IMR-90 (cell line): Measurements from ENCODE around the gene C1orf105. TPM values are rescaled to one million over a fixed set of nuclear protein-coding genes. Genes with fewer than 3 reads are reported as not detected.

Experiments used
- ATAC-seq: fragments of 200-7000 bp; cut with Tn5 transposase; 2 replicates; pipeline ENCODE4 v1.9.1; 2020; ENCODE audit warnings: low read depth, mild to moderate bottlenecking, moderate library complexity
- BruUV-seq: library from RNA; stranded (reverse); fragments of 400-500 nt; replicated peaks from 2 replicates; lab custom pipeline; 2021; lab: Mats Ljungman, UMichigan
- CTCF ChIA-PET: fragments of 300-600 bp; formaldehyde crosslinking; extraction: SDS; loops from one replicate; lab custom pipeline; 2021; ENCODE audit warnings: antibody characterized with exemption; lab: Yijun Ruan, JAX
- POLR2A ChIA-PET: fragments of 300-600 bp; sonication (Branson Sonifier 250); formaldehyde crosslinking; loops from one replicate; lab custom pipeline; 2022; ENCODE audit warnings: antibody characterized with exemption; ENCODE audit not compliant: unreplicated experiment; lab: Charles Lee
- DNase-seq: peaks from one replicate; pipeline ENCODE4 v3.0.0; 2013
- H2AFZ ChIP-seq: replicated peaks from 2 replicates; pipeline ENCODE3; 2013; ENCODE audit warnings: low read length, mild to moderate bottlenecking; ENCODE audit not compliant: poor library complexity
- H2AK5ac ChIP-seq: 2 replicates; pipeline ENCODE4 v1.6.1; 2013; ENCODE audit warnings: low read depth, low read length, inconsistent platforms
- H2AK9ac ChIP-seq: replicated peaks from 2 replicates; pipeline ENCODE3; 2013; ENCODE audit warnings: mild to moderate bottlenecking, low read depth, low read length, moderate library complexity; ENCODE audit not compliant: poor library complexity
- H2BK120ac ChIP-seq: 2 replicates; pipeline ENCODE4 v1.6.1; 2013; ENCODE audit warnings: low read depth, low read length, inconsistent platforms
- H2BK15ac ChIP-seq: 3 replicates; pipeline ENCODE4 v1.6.1; 2013; ENCODE audit warnings: low read depth, low read length, inconsistent platforms
- H2BK20ac ChIP-seq: 2 replicates; pipeline ENCODE4 v1.6.1; 2013; ENCODE audit warnings: low read depth, mild to moderate bottlenecking, inconsistent platforms, low read length, moderate library complexity
- H2BK5ac ChIP-seq: 2 replicates; pipeline ENCODE4 v1.6.1; 2013; ENCODE audit warnings: mild to moderate bottlenecking, low read depth, low read length, inconsistent platforms; ENCODE audit not compliant: poor library complexity, severe bottlenecking
- H3K14ac ChIP-seq: replicated peaks from 2 replicates; pipeline ENCODE4 v1.6.1; 2013; ENCODE audit warnings: low read depth, low read length, inconsistent platforms
- H3K18ac ChIP-seq: 2 replicates; pipeline ENCODE4 v1.6.1; 2013; ENCODE audit warnings: low read depth, low read length, control low read depth
- H3K23ac ChIP-seq: 2 replicates; pipeline ENCODE4 v1.6.1; 2013; ENCODE audit warnings: low read depth, low read length, inconsistent platforms
- H3K27ac ChIP-seq: 2 replicates; pipeline ENCODE4 v1.5.1; 2013; ENCODE audit warnings: mild to moderate bottlenecking, control low read depth, low read length; ENCODE audit not compliant: insufficient read depth
- H3K27me3 ChIP-seq: 2 replicates; pipeline ENCODE4 v1.6.1; 2013; ENCODE audit warnings: low read length; ENCODE audit not compliant: control insufficient read depth, insufficient read depth
- H3K36me3 ChIP-seq: 2 replicates; pipeline ENCODE4 v1.6.1; 2013; ENCODE audit warnings: low read length, mixed read lengths; ENCODE audit not compliant: control insufficient read depth, insufficient read depth
- H3K4ac ChIP-seq: 2 replicates; pipeline ENCODE4 v1.6.1; 2013; ENCODE audit warnings: low read depth, low read length, inconsistent platforms
- H3K4me1 ChIP-seq: 2 replicates; pipeline ENCODE4 v1.6.1; 2013; ENCODE audit warnings: low read length, mixed read lengths; ENCODE audit not compliant: control insufficient read depth, insufficient read depth
- H3K4me2 ChIP-seq: 2 replicates; pipeline ENCODE4 v1.6.1; 2013; ENCODE audit warnings: low read depth, mild to moderate bottlenecking, control low read depth, low read length, moderate library complexity
- H3K4me3 ChIP-seq: 2 replicates; pipeline ENCODE4 v1.5.1; 2013; ENCODE audit warnings: low read depth, mild to moderate bottlenecking, control low read depth, low read length, moderate library complexity; ENCODE audit not compliant: insufficient read depth
- H3K56ac ChIP-seq: 2 replicates; pipeline ENCODE4 v1.6.1; 2013; ENCODE audit warnings: low read length, inconsistent platforms; ENCODE audit not compliant: insufficient read depth; ENCODE audit errors: extremely low read depth
- H3K79me1 ChIP-seq, 2 experiments: 2 replicates each; pipeline ENCODE4 v1.6.1; 2013; ENCODE audit warnings: low read length in 2 of 2, inconsistent platforms in 1 of 2, low read depth in 1 of 2
- H3K9ac ChIP-seq: 2 replicates; pipeline ENCODE4 v1.6.1; 2013; ENCODE audit warnings: low read depth, low read length, control low read depth
- H3K9me1 ChIP-seq: 2 replicates; pipeline ENCODE4 v1.6.1; 2013; ENCODE audit warnings: low read length, inconsistent platforms; ENCODE audit not compliant: insufficient read depth
- H3K9me3 ChIP-seq: 2 replicates; pipeline ENCODE4 v1.6.1; 2013; ENCODE audit warnings: low read length; ENCODE audit not compliant: control insufficient read depth, insufficient read depth
- H4K20me1 ChIP-seq: 2 replicates; pipeline ENCODE4 v1.6.1; 2013; ENCODE audit warnings: low read length, inconsistent platforms; ENCODE audit not compliant: insufficient read depth
- H4K5ac ChIP-seq: 2 replicates; pipeline ENCODE4 v1.6.1; 2013; ENCODE audit warnings: mild to moderate bottlenecking, low read depth, low read length, control low read depth
- H4K8ac ChIP-seq, 2 experiments: 2 replicates each; pipeline ENCODE4 v1.6.1; 2013; ENCODE audit warnings: low read depth in 2 of 2, low read length in 2 of 2, control low read depth in 1 of 2, inconsistent platforms in 1 of 2
- H4K91ac ChIP-seq: 2 replicates; pipeline ENCODE4 v1.6.1; 2013; ENCODE audit warnings: low read depth, low read length, inconsistent platforms; ENCODE audit not compliant: insufficient read depth
- BHLHE40 ChIP-seq: fragments of 150-350 bp; IDR thresholded peaks from 2 replicates; pipeline ENCODE4 v1.6.1; 2016; ENCODE audit warnings: mild to moderate bottlenecking, low read depth, low read length
- CEBPB ChIP-seq: IDR thresholded peaks from 2 replicates; pipeline ENCODE4 v1.6.1; 2012; ENCODE audit warnings: low read depth, low read length, improper control_type of control experiment
- CHD1 ChIP-seq: IDR thresholded peaks from 2 replicates; pipeline ENCODE4 v1.6.1; 2012; ENCODE audit warnings: low read depth, low read length, improper control_type of control experiment
- CTCF ChIP-seq: conservative IDR thresholded peaks from 2 replicates; pipeline ENCODE4 v1.5.1; 2012; ENCODE audit warnings: mild to moderate bottlenecking, low read depth, low read length, improper control_type of control experiment
- ELK1 ChIP-seq: fragments of 150-350 bp; IDR thresholded peaks from 2 replicates; pipeline ENCODE4 v1.6.1; 2016; ENCODE audit warnings: low read depth, mild to moderate bottlenecking, low read length, moderate library complexity, borderline replicate concordance
- FOS ChIP-seq: fragments of 150-350 bp; IDR thresholded peaks from 2 replicates; pipeline ENCODE4 v1.6.1; 2016; ENCODE audit warnings: low read depth, low read length
- MAFK ChIP-seq: IDR thresholded peaks from 2 replicates; pipeline ENCODE4 v1.6.1; 2012; ENCODE audit warnings: low read depth, low read length, improper control_type of control experiment
- MAZ ChIP-seq: IDR thresholded peaks from 2 replicates; pipeline ENCODE4 v1.6.1; 2012; ENCODE audit warnings: low read depth, mild to moderate bottlenecking, low read length, improper control_type of control experiment, moderate library complexity, borderline replicate concordance
- MXI1 ChIP-seq: IDR thresholded peaks from 2 replicates; pipeline ENCODE4 v1.6.1; 2012; ENCODE audit warnings: low read depth, mild to moderate bottlenecking, low read length, moderate library complexity, borderline replicate concordance
- NFE2L2 ChIP-seq: fragments of 150-350 bp; IDR thresholded peaks from 2 replicates; pipeline ENCODE4 v1.6.1; 2016; ENCODE audit warnings: low read depth, mild to moderate bottlenecking, low read length
- POLR2A ChIP-seq: IDR thresholded peaks from 2 replicates; pipeline ENCODE4 v1.6.1; 2012; ENCODE audit warnings: mild to moderate bottlenecking, low read depth, low read length
- RAD21 ChIP-seq: IDR thresholded peaks from 2 replicates; pipeline ENCODE4 v1.6.1; 2012; ENCODE audit warnings: low read length, improper control_type of control experiment
- RCOR1 ChIP-seq: IDR thresholded peaks from 2 replicates; pipeline ENCODE4 v1.6.1; 2012; ENCODE audit warnings: mild to moderate bottlenecking, low read length, improper control_type of control experiment; ENCODE audit not compliant: insufficient replicate concordance
- RFX5 ChIP-seq: IDR thresholded peaks from 2 replicates; pipeline ENCODE4 v1.8.0; 2012; ENCODE audit warnings: low read depth, mild to moderate bottlenecking, low read length, moderate library complexity
- SMC3 ChIP-seq: fragments of 150-350 bp; IDR thresholded peaks from 2 replicates; pipeline ENCODE4 v1.6.1; 2016; ENCODE audit warnings: low read depth, mild to moderate bottlenecking, antibody characterized with exemption, low read length, moderate library complexity
- USF2 ChIP-seq: fragments of 150-350 bp; IDR thresholded peaks from 2 replicates; pipeline ENCODE4 v1.6.1; 2017; ENCODE audit warnings: mild to moderate bottlenecking, antibody characterized with exemption, low read length, low read depth
- WGBS, 2 experiments: methylation state at CpG; one replicate each; pipeline versions ENCODE4 v1.1.5 to v1.1.7; 2013; ENCODE audit warnings: missing lambda C conversion rate in 2 of 2; ENCODE audit not compliant: insufficient read length in 1 of 2; ENCODE audit errors: extremely low coverage in 2 of 2; 5-methylcytosine and 5-hydroxymethylcytosine counted together
- dilution Hi-C: fragments of 300-500 bp; cut with HindIII; formaldehyde crosslinking; loops from one replicate; pipeline ENCODE4 v1.14.3; 2018; ENCODE audit warnings: low sequenced_read_pairs; ENCODE audit not compliant: unreplicated experiment
- in situ Hi-C: fragments of 300-500 bp; cut with MboI; formaldehyde crosslinking; loops from 3 replicates; pipeline ENCODE4 v1.14.3; 2019; ENCODE audit warnings: low sequenced_read_pairs, inconsistent platforms, mixed read lengths
- intact Hi-C: fragments of 100-400 bp; cut with micrococcal nuclease; formaldehyde crosslinking; loops from 2 replicates; pipeline ENCODE4 v1.10.0; 2022
- polyA plus RNA-seq, 3 experiments: library from polyadenylated mRNA; depleted of rRNA; stranded (reverse); fragments of >200 nt; gene quantifications; 2 replicates each; pipeline ENCODE4 v1.2.3, GENCODE V29; 2012; ENCODE audit warnings: low replicate concordance in 1 of 3
- total RNA-seq: library from RNA; depleted of rRNA; stranded (reverse); fragments of >200 nt; gene quantifications from 2 replicates; pipeline ENCODE4 v1.2.3, GENCODE V29; 2012

C1orf105 gene
- total and polyA plus RNA-seq, 2 of the 4 experiments (the other 2 are of a cell fraction): not detected

- dilution Hi-C loops: no loop called here
Measured at GRCh38 chr1:172376431-172376830, 44.1 kb upstream of the C1orf105 start.

More at GRCh38 chr1:172376431-172376830, 44.1 kb upstream of the C1orf105 start:
- Histone ChIP-seq H2BK5ac (no peak overlapping the region), H4K91ac (no peak overlapping the region), H3K18ac (no peak overlapping the region), H4K5ac (no peak overlapping the region), H4K20me1 (no peaks in the 10 kb centered on the region), H3K9me3 (no peaks in the 10 kb centered on the region), H3K4ac (no peak overlapping the region), H3K4me3 (no peak overlapping the region), H2AK5ac (no peak overlapping the region), H3K36me3 (no peaks in the 10 kb centered on the region), H3K27ac (no peak overlapping the region), H2BK15ac (no peak overlapping the region), H3K56ac (no peak overlapping the region), H2AFZ (no peak overlapping the region), H2AK9ac (no peak overlapping the region), H4K8ac (no peak overlapping the region), H3K4me1 (no peaks in the 10 kb centered on the region), H2BK20ac (no peak overlapping the region), H3K9ac (no peak overlapping the region), H3K9me1 (no peaks in the 10 kb centered on the region), H3K4me2 (no peak overlapping the region), H3K27me3 (no peaks in the 10 kb centered on the region), H2BK120ac (no peak overlapping the region), H3K79me1 (no peaks in the 10 kb centered on the region), H3K14ac (no peak overlapping the region), H3K23ac (no peak overlapping the region)
- in situ Hi-C loops (no loop called here), intact Hi-C loops (no loop called here)
- DNase-seq (no peak), ATAC-seq (no peak)
- WGBS, 2 experiments: no CpG with 5 or more reads among the region's 2 CpGs
- TF ChIP-seq RCOR1 (no peak), POLR2A (no peak), MXI1 (no peak), FOS (no peak), MAFK (no peak), RAD21 (no peak), USF2 (no peak), CTCF (no peak), BHLHE40 (no peak), ELK1 (no peak), CEBPB (no peak), CHD1 (no peak), RFX5 (no peak), MAZ (no peak), NFE2L2 (no peak), SMC3 (no peak)
- no TSS peak for BruUV-seq
- CTCF ChIA-PET: interaction anchor here (0.7 kb wide), 1 partner anchor 221 kb away, joined by 3 read pairs; no protein-coding TSS in a partner anchor
- POLR2A ChIA-PET: no interaction called here
